Liver (tissue), 9 donors: ENCODE measurements around the gene ADAMTS2. TPM values are rescaled to one million over a fixed set of nuclear protein-coding genes. Genes with fewer than 3 reads are reported as not detected.

Source experiments
- DNase-seq: peaks from one replicate; pipeline ENCODE4 v3.0.0-alpha.2; 2017; ENCODE audit warnings: low spot score
- H3K27ac ChIP-seq, 2 donors: one replicate each; pipeline ENCODE4 v1.7.0; 2013; ENCODE audit warnings: inconsistent platforms in 2 of 2, low read length in 2 of 2, control low read depth in 1 of 2, low read depth in 1 of 2, mild to moderate bottlenecking in 1 of 2
- H3K27me3 ChIP-seq, 4 donors: one replicate each; pipeline versions ENCODE4 v1.6.1 to v1.7.0; 2013; ENCODE audit warnings: low read length in 3 of 4, inconsistent platforms in 1 of 4, mild to moderate bottlenecking in 1 of 4, moderate library complexity in 1 of 4; ENCODE audit not compliant: control insufficient read depth in 4 of 4, insufficient read depth in 4 of 4
- H3K36me3 ChIP-seq, 4 donors: one replicate each; pipeline versions ENCODE4 v1.6.1 to v1.7.0; 2013; ENCODE audit warnings: low read length in 3 of 4, mild to moderate bottlenecking in 3 of 4, low read depth in 1 of 4, moderate library complexity in 1 of 4; ENCODE audit not compliant: control insufficient read depth in 4 of 4, insufficient read depth in 3 of 4
- H3K4me1 ChIP-seq, 4 donors: one replicate each; pipeline versions ENCODE4 v1.6.1 to v1.7.0; 2013; ENCODE audit warnings: low read length in 3 of 4, mild to moderate bottlenecking in 3 of 4, moderate library complexity in 1 of 4; ENCODE audit not compliant: control insufficient read depth in 4 of 4, insufficient read depth in 4 of 4
- H3K4me3 ChIP-seq, 3 donors: one replicate each; pipeline versions ENCODE4 v1.6.1 to v1.7.0; 2013; ENCODE audit warnings: low read length in 3 of 3, control low read depth in 1 of 3, low read depth in 1 of 3, mild to moderate bottlenecking in 1 of 3
- H3K9ac ChIP-seq, 2 donors: one replicate each; pipeline ENCODE4 v1.7.0; 2013; ENCODE audit warnings: low read length in 2 of 2, mild to moderate bottlenecking in 2 of 2, moderate library complexity in 2 of 2, control low read depth in 1 of 2, low read depth in 1 of 2
- H3K9me3 ChIP-seq, 4 donors: one replicate each; pipeline versions ENCODE4 v1.6.1 to v1.7.0; 2013; ENCODE audit warnings: low read length in 3 of 4; ENCODE audit not compliant: control insufficient read depth in 4 of 4
- EGR1 ChIP-seq, 2 donors: IDR thresholded peaks; 2 replicates each; pipeline ENCODE4 v1.6.1; 2016 to 2018; ENCODE audit warnings: antibody characterized with exemption in 2 of 2, low read depth in 2 of 2
- FOXA1 ChIP-seq: IDR thresholded peaks from 2 replicates; pipeline ENCODE4 v1.6.1; 2016; ENCODE audit warnings: antibody characterized with exemption
- FOXA2 ChIP-seq: IDR thresholded peaks from 2 replicates; pipeline ENCODE4 v1.6.1; 2016; ENCODE audit warnings: antibody characterized with exemption
- GABPA ChIP-seq, 2 donors: IDR thresholded peaks in 1 of 2; conservative IDR thresholded peaks in 1 of 2; 2 replicates each; pipeline ENCODE4 v1.6.1; 2016; ENCODE audit warnings: antibody characterized with exemption in 2 of 2, mild to moderate bottlenecking in 1 of 2, moderate library complexity in 1 of 2
- HNF4G ChIP-seq: IDR thresholded peaks from 2 replicates; pipeline ENCODE4 v1.6.1; 2016; ENCODE audit warnings: antibody characterized with exemption
- JUND ChIP-seq, 2 donors: IDR thresholded peaks; 2 replicates each; pipeline ENCODE4 v1.6.1; 2016; ENCODE audit warnings: antibody characterized with exemption in 2 of 2
- NR2F2 ChIP-seq: IDR thresholded peaks from 2 replicates; pipeline ENCODE4 v1.6.1; 2016; ENCODE audit warnings: antibody characterized with exemption
- RAD21 ChIP-seq, 2 donors: IDR thresholded peaks; 2 replicates each; pipeline ENCODE4 v1.6.1; 2016; ENCODE audit warnings: antibody characterized with exemption in 2 of 2, mild to moderate bottlenecking in 2 of 2
- REST ChIP-seq: IDR thresholded peaks from 2 replicates; pipeline ENCODE4 v1.6.1; 2016; ENCODE audit warnings: antibody characterized with exemption, mild to moderate bottlenecking
- RXRA ChIP-seq, 2 donors: IDR thresholded peaks; 2 replicates each; pipeline ENCODE4 v1.6.1; 2017 to 2018; ENCODE audit warnings: antibody characterized with exemption in 2 of 2, mild to moderate bottlenecking in 1 of 2
- SP1 ChIP-seq: IDR thresholded peaks from 2 replicates; pipeline ENCODE4 v1.6.1; 2018; ENCODE audit warnings: antibody characterized with exemption, mild to moderate bottlenecking
- TAF1 ChIP-seq: conservative IDR thresholded peaks from 2 replicates; pipeline ENCODE4 v1.6.1; 2016; ENCODE audit warnings: antibody characterized with exemption, mild to moderate bottlenecking
- YY1 ChIP-seq: IDR thresholded peaks from 2 replicates; pipeline ENCODE4 v1.6.1; 2016; ENCODE audit warnings: antibody characterized with exemption, mild to moderate bottlenecking
- WGBS: extraction: QIAGEN DNeasy Blood & Tissue Kit; methylation state at CpG from one replicate; pipeline ENCODE4 v1.1.7; 2013; 5-methylcytosine and 5-hydroxymethylcytosine counted together
- polyA plus RNA-seq, 2 donors: library from polyadenylated mRNA; stranded (reverse) in 1 of 2; unstranded in 1 of 2; fragments of 200-250 nt in 1 of 2; fragments of >200 nt in 1 of 2; fragmentation: Nextera tagmentation in 1 of 2; extraction: Ambion mirVana in 1 of 2; gene quantifications; one replicate each; pipeline versions ENCODE4 v1.2.1 to v1.2.3, GENCODE V29; 2013 to 2015
- total RNA-seq, 2 donors: library from RNA; depleted of rRNA; stranded (reverse); fragments of >200 nt; gene quantifications; one replicate each; pipeline ENCODE4 v1.2.3, GENCODE V29; 2014
- TF ChIP-seq, protein P1 (sequence below): IDR thresholded peaks from 2 replicates; pipeline ENCODE4 v1.6.1; 2016; ENCODE audit warnings: antibody characterized with exemption
- TF ChIP-seq, protein P2 (sequence below): IDR thresholded peaks from 2 replicates; pipeline ENCODE4 v1.6.1; 2016; ENCODE audit warnings: antibody characterized with exemption
- TF ChIP-seq, protein P3 (sequence below): IDR thresholded peaks from 2 replicates; pipeline ENCODE4 v1.6.1; 2016; ENCODE audit warnings: antibody characterized with exemption
- TF ChIP-seq, protein P4 (sequence below): fragments of 150-350 bp; IDR thresholded peaks from 2 replicates; pipeline ENCODE4 v1.5.1; 2017; ENCODE audit warnings: improper control_type of control experiment, low read depth, low read length; ENCODE audit not compliant: missing input control
- donor health status: healthy.
- donor health status: healthy.
- donor health status: healthy.
- donor health status: healthy.
- donor health status: healthy.

ADAMTS2 gene
- total and polyA plus RNA-seq, 4 donors, result 2.7 to 24.3 (median 12.0) TPM

GRCh38 chr5:179238628-179238970, 106.7 kb downstream of the ADAMTS2 start:
- no peak overlapping the region for H3K9ac ChIP-seq
- H3K4me1 ChIP-seq, result peaks cover 0 to 3% (median under 1%) of the 10 kb centered on the region in 4 donors
- H3K27me3 ChIP-seq, result no peaks in the 10 kb centered on the region
- no peaks in the 10 kb centered on the region for H3K36me3 ChIP-seq
- DNase-seq, result no peak
- TF ChIP-seq YY1, result no peak
- no peak for TF ChIP-seq SP1
- no peak for TF ChIP-seq HNF4G
- no peak for TF ChIP-seq FOXA2
- H3K27ac ChIP-seq, result no peak overlapping the region
- peaks cover 0 to 13% (median 1%) of the 10 kb centered on the region in 4 donors for H3K9me3 ChIP-seq
- H3K4me3 ChIP-seq, result no peak overlapping the region
- 90% methylated on average over 8 of the region's 8 CpGs for WGBS

GRCh38 chr5:179237770-179238627, 107.3 kb downstream of the ADAMTS2 start:
- H3K27ac ChIP-seq, result no peak overlapping the region
- no peak overlapping the region for H3K4me3 ChIP-seq
- no peaks in the 10 kb centered on the region for H3K36me3 ChIP-seq
- DNase-seq, result no peak
- H3K4me1 ChIP-seq, result peaks cover 0 to 3% (median under 1%) of the 10 kb centered on the region in 4 donors
- peaks cover 0 to 13% (median 1%) of the 10 kb centered on the region in 4 donors for H3K9me3 ChIP-seq
- 89% methylated on average over 26 of the region's 26 CpGs for WGBS
- TF ChIP-seq RAD21 (IDR thresholded peaks at IDR 0.05), result no peak
- no peak for TF ChIP-seq FOXA1
- no peak for TF ChIP-seq EGR1 (IDR thresholded peaks at IDR 0.05; ENCODE audit: low read depth in 2 of 2)
- no peak for TF ChIP-seq YY1
- no peak for TF ChIP-seq HNF4G
- no peak for TF ChIP-seq GABPA (IDR thresholded peaks at IDR 0.05 in 1 of 2, conservative IDR thresholded peaks at IDR 0.05 in 1 of 2)
- TF ChIP-seq RXRA (IDR thresholded peaks at IDR 0.05), result no peak
- TF ChIP-seq JUND (IDR thresholded peaks at IDR 0.05), result no peak
- TF ChIP-seq FOXA2, result no peak
- TF ChIP-seq, protein P1, sequence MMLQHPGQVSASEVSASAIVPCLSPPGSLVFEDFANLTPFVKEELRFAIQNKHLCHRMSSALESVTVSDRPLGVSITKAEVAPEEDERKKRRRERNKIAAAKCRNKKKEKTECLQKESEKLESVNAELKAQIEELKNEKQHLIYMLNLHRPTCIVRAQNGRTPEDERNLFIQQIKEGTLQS, result no peak
- no peak for TF ChIP-seq NR2F2
- no peak for TF ChIP-seq TAF1
- TF ChIP-seq, protein P2, sequence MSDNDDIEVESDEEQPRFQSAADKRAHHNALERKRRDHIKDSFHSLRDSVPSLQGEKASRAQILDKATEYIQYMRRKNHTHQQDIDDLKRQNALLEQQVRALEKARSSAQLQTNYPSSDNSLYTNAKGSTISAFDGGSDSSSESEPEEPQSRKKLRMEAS, result no peak
- TF ChIP-seq, protein P3, sequence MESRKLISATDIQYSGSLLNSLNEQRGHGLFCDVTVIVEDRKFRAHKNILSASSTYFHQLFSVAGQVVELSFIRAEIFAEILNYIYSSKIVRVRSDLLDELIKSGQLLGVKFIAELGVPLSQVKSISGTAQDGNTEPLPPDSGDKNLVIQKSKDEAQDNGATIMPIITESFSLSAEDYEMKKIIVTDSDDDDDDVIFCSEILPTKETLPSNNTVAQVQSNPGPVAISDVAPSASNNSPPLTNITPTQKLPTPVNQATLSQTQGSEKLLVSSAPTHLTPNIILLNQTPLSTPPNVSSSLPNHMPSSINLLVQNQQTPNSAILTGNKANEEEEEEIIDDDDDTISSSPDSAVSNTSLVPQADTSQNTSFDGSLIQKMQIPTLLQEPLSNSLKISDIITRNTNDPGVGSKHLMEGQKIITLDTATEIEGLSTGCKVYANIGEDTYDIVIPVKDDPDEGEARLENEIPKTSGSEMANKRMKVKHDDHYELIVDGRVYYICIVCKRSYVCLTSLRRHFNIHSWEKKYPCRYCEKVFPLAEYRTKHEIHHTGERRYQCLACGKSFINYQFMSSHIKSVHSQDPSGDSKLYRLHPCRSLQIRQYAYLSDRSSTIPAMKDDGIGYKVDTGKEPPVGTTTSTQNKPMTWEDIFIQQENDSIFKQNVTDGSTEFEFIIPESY, result no peak
- TF ChIP-seq, protein P4, sequence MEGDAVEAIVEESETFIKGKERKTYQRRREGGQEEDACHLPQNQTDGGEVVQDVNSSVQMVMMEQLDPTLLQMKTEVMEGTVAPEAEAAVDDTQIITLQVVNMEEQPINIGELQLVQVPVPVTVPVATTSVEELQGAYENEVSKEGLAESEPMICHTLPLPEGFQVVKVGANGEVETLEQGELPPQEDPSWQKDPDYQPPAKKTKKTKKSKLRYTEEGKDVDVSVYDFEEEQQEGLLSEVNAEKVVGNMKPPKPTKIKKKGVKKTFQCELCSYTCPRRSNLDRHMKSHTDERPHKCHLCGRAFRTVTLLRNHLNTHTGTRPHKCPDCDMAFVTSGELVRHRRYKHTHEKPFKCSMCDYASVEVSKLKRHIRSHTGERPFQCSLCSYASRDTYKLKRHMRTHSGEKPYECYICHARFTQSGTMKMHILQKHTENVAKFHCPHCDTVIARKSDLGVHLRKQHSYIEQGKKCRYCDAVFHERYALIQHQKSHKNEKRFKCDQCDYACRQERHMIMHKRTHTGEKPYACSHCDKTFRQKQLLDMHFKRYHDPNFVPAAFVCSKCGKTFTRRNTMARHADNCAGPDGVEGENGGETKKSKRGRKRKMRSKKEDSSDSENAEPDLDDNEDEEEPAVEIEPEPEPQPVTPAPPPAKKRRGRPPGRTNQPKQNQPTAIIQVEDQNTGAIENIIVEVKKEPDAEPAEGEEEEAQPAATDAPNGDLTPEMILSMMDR, result no peak
- TF ChIP-seq REST, result no peak
- no peak overlapping the region for H3K9ac ChIP-seq
- H3K27me3 ChIP-seq, result no peaks in the 10 kb centered on the region
